ENCODE measurements around the gene NELFA.

The NELFA gene

DNA sequence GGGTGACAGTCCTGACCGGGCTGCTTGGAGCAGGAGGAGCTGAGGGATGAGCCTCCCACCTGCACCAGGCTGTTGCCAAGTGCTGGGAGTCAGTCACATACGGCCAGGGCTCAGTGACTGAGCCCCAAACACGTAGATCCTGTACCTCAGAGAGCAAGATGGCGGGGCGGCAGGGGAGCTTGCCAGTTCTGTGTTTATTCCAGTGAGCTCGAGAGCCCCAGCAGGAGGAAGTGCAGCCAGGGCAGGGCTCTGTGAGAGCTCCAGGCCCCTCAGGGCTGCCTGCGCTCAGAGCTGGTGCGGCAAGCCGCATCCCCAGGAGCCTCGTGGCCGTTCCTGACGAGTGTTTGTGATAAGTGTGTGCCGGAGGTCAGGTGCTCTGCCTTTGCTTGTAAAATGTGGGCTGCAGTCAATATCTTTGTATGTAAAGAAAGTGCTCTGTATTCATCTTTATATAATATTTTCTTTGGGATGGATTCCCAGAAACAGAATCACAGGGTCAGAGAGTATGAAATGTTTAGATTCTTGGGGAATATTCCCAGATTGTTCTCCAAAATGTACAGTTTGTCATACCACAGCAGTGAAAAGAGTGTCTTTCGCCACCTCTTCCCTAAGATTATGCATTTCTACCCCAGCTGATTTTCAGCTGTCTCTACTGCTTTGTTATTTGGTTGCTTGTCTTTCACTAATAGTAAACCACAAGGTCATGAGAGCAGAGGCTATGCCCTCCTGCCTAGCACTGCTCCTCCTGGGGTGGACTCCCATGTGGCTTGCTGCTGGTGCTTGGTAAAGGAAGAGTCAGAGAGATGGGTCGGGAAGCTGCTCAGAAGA is 50.3 kb downstream of the NELFA start:
- TF ChIP-seq SIN3A (IDR thresholded peaks at IDR 0.05; ENCODE audit: borderline replicate concordance, insufficient read depth, low read length) (no peak), TAF1 (IDR thresholded peaks at IDR 0.05; ENCODE audit: borderline replicate concordance, insufficient read depth, low read length) (no peak), POLR2AphosphoS5 (IDR thresholded peaks at IDR 0.05; ENCODE audit: low read depth, low read length) (no peak), REST (IDR thresholded peaks at IDR 0.05; ENCODE audit: insufficient read depth in 1 of 2, low read depth in 2 of 2, low read length in 2 of 2) (no peak), FOXP2 (optimal IDR thresholded peaks at IDR 0.05; ENCODE audit: borderline replicate concordance, extremely low read depth, extremely low read length, insufficient read depth) (no peak)

DNA sequence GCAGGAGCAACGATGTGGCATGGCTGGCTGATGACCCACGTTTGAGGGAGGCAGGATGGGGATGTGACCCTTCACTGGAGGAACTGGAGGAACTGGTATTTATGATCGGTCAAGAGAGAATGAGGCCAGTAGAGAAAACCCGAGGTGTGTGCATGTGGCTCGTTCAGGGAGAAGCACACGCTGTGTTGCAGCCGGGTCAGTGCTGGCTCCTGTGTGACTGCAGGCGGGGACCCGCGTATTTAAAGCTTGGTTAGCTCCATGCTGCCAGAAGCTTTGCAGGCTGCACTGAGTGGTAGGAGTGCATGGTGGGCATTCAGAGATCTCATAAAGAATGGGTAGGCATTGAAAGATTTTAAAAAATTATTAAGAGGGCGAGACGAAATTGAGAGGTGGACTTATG is 52.1 kb downstream of the NELFA start:
- TF ChIP-seq TAF1 (IDR thresholded peaks at IDR 0.05; ENCODE audit: borderline replicate concordance, insufficient read depth, low read length), result no peak
- TF ChIP-seq SIN3A (IDR thresholded peaks at IDR 0.05; ENCODE audit: borderline replicate concordance, insufficient read depth, low read length), result no peak
- TF ChIP-seq FOXP2 (optimal IDR thresholded peaks at IDR 0.05; ENCODE audit: borderline replicate concordance, extremely low read depth, extremely low read length, insufficient read depth), result no peak
- TF ChIP-seq REST (IDR thresholded peaks at IDR 0.05; ENCODE audit: insufficient read depth in 1 of 2, low read depth in 2 of 2, low read length in 2 of 2), result no peak
- TF ChIP-seq POLR2AphosphoS5 (IDR thresholded peaks at IDR 0.05; ENCODE audit: low read depth, low read length), result no peak

- TF ChIP-seq REST (IDR thresholded peaks at IDR 0.05; ENCODE audit: insufficient read depth in 1 of 2, low read depth in 2 of 2, low read length in 2 of 2), result no peak
- TF ChIP-seq POLR2AphosphoS5 (IDR thresholded peaks at IDR 0.05; ENCODE audit: low read depth, low read length), result no peak
- TF ChIP-seq FOXP2 (optimal IDR thresholded peaks at IDR 0.05; ENCODE audit: borderline replicate concordance, extremely low read depth, extremely low read length, insufficient read depth), result no peak
- TF ChIP-seq TAF1 (IDR thresholded peaks at IDR 0.05; ENCODE audit: borderline replicate concordance, insufficient read depth, low read length), result no peak
- no peak for TF ChIP-seq SIN3A (IDR thresholded peaks at IDR 0.05; ENCODE audit: borderline replicate concordance, insufficient read depth, low read length)
Measured at GRCh38 chr4:1953335-1953734, 55.4 kb downstream of the NELFA start.

DNA sequence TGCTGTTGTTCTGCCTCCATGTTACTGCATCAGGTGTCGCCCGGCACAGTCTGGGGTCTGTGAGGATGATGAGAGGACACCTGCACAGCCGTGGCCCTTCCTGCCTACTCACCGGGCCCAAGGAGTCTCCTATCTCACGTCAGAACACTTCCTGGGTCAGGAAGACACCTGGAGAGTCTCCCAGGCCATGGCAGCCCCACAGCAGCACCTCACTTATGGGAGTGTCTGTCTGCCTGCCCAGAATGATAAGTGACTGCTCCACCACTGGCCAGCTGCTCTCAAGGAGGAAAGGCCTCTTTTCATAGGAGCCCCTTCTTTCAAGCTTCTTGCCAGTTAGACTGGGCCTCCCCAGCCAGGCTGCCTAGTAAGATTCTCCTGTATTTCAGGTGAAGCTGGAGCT is 56.1 kb downstream of the NELFA start:
- TF ChIP-seq TAF1 (IDR thresholded peaks at IDR 0.05; ENCODE audit: borderline replicate concordance, insufficient read depth, low read length) (no peak), POLR2AphosphoS5 (IDR thresholded peaks at IDR 0.05; ENCODE audit: low read depth, low read length) (no peak), REST (IDR thresholded peaks at IDR 0.05; ENCODE audit: insufficient read depth in 1 of 2, low read depth in 2 of 2, low read length in 2 of 2) (no peak), FOXP2 (optimal IDR thresholded peaks at IDR 0.05; ENCODE audit: borderline replicate concordance, extremely low read depth, extremely low read length, insufficient read depth) (no peak), SIN3A (IDR thresholded peaks at IDR 0.05; ENCODE audit: borderline replicate concordance, insufficient read depth, low read length) (no peak)

Measured in PFSK-1 (cell line).